GOT3 (cell line): ENCODE data around the gene HYPK.
"Not testable (repeated sequence)": the region's sequence is repeated elsewhere in the genome, so short reads cannot be mapped to it uniquely, and the experiment has no call there.

Experiments
- DNase-seq: peaks from one replicate; lab custom pipeline; 2025; ENCODE audit warnings: mixed read lengths; lab: John Stamatoyannopoulos, UW

HYPK gene

DNA sequence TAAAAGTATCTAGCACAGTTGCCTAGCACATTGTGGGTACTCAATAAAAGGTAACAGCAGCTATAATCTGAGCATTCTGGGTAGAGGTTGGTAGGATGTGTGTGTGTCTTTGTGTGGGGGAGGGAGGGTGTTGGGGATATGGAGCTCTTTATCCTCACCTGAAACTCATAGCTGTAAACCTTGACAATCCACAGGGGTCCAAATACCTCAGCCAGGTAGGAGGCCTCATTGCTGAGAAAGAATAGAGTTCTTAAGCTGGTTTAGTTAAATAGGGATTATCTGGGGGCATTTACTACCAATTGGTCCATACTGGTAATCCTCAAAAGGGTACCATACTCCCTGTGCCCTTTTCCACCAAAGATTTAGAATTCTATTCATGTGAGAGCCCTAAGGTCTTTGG lies 4.4 kb upstream of the HYPK start:
- no peak for DNase-seq

DNA sequence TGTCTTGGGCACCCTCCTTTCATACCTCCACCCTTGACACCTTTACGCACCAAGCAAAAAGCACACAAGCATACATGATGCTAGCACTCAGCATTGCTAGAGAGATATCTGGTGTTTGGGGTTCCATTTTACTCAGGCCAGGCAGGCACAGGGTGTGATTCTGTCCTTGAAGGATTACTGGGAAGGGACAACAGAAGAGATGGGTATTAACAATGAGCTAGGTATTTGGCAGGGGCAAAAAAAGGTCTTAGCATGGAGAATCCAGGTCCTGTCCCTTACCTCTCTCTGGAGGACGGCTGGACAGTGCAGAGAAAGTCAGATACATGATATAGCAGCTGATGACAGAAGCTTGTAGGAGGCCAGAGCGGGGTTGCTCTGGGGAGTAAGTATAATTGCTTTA lies 3.8 kb upstream of the HYPK start:
- no peak for DNase-seq

DNA sequence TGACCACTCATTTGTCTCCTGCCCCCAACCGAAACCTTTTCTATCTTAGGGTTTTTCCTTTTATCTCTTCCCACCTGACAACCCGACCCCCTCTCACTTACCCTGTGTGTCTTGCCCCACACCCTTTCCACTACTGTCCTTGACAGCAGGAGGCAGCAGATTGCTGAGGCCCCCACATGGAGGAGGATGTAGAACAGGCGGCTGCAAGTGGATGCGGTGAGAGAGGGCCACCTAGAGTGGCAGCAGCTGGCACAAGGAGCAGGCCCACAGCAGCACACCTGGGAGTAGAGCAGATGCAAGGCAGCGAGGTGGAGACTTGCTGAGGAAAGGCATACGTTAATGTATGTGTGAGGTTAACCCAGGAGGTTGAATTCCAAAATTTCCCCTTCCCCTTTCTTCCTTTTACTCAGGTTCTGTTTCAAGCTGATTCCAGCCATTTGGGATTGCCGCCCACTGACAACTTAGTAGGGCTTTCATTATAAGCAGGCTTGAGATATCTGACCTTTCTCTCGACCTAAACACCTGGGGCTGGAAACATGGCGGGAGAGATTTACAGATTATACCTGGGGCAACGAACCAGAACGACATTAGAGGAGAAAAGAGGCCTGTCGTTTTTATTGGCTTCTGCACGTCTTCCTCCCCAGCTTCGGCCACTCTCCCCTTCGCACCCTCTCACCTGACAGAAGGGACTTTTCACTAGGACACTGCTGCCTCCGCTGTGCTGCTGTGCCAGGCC lies 1.0 kb upstream of the HYPK start:
- DNase-seq: no peak

DNA sequence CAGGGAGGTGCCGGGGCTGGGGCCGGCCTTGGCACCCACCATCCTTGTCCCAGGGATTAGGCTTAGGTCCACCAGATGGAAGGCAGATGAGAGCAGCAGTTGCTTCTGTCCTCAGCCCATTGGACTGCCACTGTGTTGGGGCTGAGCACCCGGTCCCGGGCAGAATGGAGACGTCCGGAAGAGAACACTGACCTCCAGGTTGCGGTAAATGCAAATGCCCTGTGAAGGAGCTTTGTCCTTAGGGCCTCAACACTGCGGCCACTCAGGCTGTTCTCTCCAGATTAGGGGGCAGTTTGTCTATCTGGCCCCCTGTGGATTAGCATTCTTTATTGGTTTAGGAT lies 484 bp upstream of the HYPK start, which contains the start of gene SERINC4:
Gene SERINC4, minus strand, starts transcription at position 276 of the 341 bp plus-strand sequence. Its CDS starts 234 bp downstream, at position 42.
- DNase-seq: no peak

DNA sequence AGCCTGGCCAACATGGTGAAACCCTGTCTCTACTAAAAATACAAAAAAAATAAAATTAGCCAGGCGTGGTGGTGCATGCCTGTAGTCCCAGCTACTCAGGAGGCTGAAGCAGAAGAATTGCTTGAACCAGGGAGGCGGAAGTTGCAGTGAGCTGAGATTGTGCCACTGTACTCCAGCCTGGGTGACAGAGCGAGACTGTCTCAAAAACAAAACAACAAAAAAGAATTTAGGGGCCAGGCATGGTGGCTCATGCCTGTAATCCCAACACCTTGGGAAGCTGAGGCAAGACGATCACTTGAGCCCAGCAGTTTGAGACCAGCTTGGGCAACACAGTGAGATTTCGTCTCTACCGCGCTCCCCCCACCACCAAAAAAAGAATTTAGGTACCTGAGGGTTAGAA lies 2.3 kb downstream of the HYPK start:
- DNase-seq: not testable (repeated sequence)

DNA sequence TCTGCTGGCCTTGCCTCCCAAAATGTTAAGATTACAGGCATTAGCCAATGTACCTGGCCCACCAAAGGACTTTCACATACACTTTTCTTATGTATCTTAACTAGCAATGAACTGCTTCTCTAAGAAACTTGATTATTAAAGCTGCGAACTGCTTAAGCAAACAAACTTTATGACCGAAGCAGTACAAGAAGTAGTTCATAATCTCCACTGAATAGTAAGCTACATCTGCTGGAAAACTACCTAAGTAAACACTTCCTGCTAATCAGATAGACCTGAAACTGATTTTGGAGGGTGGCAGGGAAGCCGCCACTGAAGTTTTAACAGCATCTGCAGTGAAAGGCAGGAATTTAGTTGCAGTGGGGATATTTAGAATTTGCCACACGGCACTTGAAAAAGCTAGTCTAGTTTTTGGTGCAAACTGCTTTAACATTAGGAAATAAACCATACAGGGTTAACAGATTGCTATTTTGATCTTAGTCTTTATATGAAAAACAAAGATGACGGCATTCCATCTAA lies 8.1 kb downstream of the HYPK start:
- DNase-seq: no peak

DNA sequence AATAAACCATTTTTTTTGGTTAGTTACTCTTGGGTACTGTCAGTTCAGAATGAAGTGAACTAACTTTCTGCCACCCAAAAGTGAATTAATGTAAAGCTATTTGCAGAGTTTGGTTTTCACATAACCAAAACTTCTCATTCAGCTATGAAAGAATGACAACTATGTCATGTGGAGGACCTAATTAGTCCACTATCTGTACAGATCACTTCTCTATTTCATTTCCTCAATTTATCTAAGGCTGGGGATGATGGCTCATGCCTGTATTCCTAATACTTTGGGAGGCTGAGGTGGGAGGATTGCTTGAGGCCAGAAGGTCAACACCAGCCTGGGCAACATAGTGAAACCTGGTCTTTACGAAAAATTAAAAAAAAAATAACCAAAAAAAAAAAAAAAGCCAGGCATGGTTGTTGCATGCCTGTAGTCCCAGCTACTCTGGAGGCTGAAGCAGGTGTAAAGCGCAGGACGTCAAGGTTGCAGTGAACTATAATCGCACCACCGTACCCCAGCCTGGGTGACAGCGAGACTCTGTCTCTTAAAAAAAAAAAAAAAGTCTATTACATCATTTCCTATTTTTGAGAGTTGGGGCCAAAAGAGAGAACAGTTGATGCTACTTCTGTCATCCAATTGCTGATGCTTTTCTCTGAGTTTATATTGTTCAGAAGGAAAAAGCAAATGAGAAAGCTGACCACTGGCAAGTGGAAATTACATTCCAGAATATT lies 8.7 kb downstream of the HYPK start:
- no peak for DNase-seq

DNA sequence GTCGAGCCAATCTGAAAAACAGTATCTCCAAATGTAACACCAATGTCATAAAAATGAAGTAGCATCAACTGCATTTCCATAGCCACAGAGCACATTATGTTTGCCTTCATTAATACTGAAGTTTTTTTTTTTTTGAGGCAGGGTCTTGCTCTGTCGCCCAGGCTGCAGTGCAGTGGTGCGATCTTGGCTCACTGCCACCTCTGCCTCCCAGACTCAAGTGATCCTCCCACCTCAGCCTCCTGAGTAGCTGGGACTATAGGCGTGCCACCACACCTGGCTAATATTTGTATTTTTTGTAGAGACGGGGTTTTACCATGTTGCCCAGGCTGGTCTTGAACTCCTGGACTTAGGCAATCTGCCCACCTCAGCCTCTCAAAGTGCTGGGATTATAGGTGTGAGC lies 14.7 kb downstream of the HYPK start:
- not testable (repeated sequence) for DNase-seq

DNA sequence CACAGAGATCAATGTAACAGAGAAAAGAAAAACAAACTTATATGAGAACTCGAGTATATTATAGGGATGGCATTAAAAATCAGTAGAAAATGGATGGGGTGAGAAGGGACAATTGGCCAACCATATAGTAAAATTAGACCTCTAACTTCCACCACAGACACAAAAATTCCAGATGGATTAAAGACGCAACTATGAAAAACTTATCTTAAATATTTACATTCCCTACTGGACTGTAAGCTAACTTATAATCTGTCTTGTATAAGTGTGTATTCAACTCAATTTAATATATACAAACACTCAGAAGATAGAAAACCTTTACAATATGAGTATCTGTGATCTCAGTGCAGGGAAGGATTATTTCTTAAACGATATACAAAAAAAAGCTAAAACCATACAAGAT lies 21.1 kb downstream of the HYPK start:
- DNase-seq: no peak

DNA sequence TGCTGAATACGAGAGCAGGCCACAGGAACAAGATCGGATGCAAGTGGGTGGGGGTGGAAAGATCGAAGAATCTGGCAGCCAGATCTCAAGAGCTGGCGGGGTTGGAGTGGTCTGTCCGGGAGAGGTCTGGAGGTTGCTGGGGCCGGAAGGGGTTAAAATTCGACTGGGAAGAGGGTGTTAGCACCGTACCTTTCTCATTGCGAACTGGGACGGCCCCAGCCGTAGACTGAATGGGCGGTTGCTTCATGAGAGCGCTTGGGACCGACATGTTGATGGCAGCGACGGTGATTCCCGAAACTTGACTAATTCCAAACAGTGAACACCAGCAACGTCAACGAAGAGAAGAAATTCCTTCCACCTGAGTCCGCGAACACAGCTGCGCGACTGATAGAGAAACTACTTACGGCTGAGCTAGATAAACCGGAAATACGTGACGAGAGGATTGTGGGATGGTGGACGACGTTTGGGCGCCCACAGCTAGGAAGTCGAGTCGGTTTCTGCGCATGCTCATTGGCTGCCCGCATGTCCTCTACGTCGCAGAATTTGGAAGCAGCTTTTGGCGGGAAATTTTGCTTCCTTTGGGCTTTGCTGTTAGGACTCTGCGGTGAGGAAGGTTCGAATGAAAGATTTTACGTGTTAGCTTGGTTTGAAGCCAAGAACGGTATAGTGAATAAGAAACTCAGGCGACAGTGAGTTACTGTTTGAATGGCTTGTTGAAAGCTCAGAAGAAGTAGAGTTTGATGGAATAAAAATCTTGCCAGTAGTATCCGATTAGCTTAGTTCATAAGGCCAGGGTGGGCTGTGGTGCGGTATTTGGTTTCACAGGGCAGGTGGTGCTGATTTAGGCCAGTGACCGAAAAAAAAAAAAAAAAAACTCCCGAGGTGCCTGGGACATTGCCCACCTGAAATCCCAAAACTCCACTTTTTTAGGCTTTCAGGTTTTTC lies 24.2 kb downstream of the HYPK start, which contains the start of gene MFAP1:
Gene MFAP1, minus strand, starts transcription at position 389 of the 945 bp plus-strand sequence. Its CDS starts 121 bp downstream, at position 268.
- peak; percentile 54 for DNase-seq

DNA sequence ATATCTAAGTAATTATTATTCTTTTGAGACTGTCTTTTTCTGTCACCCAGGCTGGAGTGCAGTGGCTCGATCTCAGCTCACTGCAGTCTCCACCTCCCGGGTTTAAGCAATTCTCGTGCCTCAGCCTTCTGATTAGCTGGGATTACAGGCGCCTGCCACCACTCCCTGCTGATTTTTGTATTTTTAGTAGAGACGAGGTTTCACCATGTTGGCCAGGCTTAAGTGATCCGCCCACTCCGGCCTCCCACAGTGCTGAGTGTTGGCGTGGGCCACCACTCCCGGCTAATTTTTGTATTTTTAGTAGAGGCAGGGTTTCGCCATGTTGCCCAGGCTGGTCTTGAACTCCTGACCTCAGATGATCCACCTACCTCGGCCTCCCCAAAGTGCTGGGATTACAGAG lies 24.9 kb downstream of the HYPK start:
- DNase-seq: not testable (repeated sequence)

DNA sequence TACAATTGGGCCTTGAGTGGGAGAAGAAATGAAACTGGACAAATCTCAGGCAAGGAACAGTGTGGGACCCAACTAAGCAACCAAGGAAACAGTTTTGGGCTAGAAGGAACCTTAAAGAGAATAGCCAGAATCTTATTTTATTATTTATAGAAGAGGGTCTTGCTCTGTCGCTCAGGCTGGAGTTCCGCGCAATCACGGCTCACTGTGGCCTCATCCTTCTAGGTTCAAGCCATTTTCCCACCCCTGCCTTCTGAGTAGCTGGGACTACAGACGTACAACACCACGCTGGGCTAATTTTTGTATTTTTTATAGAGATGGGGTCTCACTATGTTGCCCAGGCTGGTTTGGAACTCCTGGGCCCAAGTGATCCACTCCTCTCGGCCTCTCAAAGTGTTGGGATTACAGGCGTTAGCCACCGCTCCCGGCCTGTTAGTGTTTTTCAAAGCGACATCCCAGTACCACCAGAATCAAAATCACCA lies 25.7 kb downstream of the HYPK start:
- no peak for DNase-seq

DNA sequence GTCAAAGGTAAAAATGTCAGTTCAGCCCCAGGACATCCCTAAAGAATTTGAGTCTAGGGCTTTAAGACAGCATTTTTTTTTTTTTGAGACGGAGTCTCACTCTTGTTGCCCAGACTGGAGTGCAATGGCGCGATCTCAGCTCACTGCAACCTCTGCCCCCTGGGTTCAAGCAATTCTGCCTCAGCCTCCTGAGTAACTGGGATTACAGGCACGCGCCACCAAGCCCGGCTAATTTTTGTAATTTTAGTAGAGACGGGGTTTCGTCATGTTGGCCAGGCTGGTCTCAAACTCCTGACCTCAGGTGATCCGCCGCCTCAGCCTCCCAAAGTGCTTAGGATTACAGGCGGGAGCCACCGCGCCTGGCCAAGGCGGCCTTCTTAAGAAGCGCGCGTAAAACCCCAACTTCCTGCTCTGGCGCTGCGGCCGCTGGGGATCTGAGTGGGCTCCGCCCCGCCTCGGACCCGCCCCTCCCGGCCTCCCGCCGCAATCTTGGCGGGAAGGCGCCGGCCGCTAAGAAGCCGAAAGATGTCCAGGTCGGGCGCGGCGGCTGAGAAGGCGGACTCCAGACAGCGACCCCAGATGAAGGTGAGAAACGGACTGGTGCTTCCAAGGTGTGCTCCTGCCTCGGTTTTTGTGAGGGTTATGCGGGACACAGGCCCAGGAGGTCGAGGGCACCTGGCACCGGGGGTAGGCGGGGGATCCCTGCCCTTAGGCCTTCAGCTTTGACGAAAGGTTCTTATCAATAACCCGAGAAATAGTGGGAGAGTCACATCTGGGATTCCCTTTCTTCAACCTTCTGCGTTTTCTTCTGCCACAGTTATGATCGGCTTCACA lies 26.3 kb downstream of the HYPK start, which contains the start of gene WDR76:
Gene WDR76, plus strand, starts transcription at position 495 of the 834 bp plus-strand sequence. Its CDS starts 31 bp downstream, at position 526.
- no peak for DNase-seq

DNA sequence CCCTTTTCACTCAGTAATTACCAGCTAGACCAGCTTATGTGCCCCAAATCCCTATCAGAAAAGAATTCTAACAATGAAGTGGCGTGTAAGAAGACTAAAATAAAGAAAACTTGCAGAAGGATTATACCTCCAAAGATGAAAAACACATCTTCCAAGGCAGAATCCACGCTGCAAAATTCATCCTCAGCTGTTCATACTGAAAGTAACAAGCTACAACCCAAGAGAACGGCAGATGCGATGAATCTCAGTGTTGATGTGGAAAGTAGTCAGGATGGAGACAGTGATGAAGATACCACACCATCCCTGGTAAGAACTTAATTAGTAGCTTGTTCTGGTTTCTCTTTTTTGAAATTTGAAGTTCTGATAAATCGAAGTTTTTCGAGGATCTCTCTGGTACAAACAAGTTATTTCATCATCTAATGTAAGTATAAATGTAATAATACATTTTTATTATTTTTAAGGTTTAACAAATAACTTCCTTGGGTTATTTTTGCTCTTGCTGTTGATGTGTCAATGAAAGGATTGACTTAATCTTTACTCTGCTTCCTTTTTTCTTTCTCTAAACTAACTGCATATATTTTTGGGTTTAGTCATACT lies 27.8 kb downstream of the HYPK start:
- no peak for DNase-seq

DNA sequence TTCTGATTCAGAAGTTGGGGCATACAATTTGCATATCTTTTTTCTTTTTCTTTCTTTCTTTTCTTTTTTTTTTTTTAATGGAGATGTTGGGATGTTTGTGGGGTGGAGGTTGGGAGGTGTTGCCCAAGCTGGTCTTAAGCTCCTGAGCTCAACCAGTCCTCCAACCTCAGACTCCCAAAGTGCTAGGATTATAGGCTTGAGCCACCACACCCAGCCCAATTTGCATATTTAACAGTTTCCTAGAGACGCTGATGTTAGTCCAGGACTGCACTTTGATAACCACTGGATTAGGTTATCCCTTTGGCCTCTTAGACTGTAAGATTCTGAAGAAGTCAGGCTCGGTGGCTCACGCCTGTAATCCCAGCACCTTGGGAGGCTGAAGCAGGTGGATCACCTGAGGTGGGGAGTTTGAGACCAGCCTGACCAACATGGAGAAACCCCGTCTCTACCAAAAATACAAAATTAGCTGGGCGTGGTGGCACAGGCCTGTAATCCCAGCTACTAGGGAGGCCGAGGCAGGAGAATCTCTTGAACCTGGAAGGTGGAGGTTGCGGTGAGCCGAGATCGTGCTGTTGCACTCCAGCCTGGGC lies 29.6 kb downstream of the HYPK start:
- not testable (repeated sequence) for DNase-seq

DNA sequence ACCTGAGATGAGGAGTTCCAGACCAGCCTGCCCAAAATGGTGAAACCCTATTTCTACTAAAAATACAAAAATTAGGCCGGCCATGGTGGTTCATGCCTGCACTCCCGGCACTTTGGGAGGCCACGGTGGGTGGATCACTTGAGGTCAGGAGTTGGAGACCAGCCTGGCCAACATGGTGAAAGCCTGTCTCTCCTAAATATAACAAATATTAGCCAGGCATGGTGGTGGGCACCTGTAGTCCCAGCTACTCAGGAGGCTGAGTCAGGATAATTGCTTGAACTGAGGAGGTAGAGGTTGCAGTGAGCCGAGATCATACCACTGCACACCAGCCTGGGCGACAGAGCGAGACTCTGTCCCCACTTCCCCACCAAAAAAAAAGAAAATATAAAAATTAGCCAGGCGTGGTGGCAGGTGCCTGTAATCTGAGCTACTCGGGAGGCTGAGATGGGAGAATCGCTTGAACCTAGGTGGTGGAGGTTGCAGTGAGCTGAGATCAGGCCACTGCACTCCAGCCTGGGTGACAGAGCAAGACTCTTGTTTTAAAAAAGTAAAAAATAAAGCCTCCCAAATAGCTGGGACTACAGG lies 30.4 kb downstream of the HYPK start:
- not testable (repeated sequence) for DNase-seq

DNA sequence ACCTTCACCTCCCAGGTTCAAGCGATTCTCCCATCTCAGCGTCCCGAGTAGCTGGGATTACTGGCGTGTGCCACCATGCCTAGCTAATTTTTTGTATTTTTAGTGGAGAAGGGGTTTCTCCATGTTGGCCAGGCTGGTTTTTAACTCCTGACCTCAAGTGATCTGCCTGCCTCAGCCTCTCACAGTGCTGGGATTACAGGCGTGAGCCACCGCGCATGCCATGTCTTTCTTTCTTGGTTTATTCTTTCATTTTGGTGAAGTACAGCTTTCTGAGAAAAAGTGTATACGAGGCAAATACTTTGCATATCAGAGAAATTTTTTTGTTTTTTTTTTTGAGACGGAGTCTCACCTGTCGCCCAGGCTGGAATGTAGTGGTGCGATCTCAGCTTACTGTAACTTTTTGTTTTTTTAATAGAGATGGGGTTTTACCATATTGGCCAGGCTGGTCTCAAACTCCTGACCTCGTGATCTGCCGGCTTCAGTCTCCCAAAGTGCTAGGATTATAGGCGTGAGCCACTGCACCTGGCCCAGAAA lies 31.2 kb downstream of the HYPK start:
- DNase-seq: not testable (repeated sequence)

DNA sequence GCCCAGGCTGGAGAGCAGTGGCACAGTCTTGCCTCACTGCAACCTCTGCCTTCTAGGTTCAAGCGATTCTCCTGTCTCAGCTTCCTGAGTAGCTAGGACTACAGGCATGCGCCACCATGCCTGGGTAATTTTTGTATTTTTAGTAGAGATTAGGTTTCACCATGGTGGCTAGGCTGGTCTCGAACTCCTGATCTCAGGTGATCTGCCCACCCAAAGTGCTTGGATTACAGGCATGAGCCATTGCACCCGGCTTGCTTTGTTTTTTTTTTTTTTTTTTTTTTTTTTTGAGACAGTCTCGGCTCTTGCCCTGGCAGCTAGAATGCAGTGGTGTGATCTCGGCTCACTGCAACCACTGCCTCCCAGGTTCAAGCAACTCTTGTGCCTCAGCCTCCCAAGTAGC lies 32.1 kb downstream of the HYPK start:
- not testable (repeated sequence) for DNase-seq

DNA sequence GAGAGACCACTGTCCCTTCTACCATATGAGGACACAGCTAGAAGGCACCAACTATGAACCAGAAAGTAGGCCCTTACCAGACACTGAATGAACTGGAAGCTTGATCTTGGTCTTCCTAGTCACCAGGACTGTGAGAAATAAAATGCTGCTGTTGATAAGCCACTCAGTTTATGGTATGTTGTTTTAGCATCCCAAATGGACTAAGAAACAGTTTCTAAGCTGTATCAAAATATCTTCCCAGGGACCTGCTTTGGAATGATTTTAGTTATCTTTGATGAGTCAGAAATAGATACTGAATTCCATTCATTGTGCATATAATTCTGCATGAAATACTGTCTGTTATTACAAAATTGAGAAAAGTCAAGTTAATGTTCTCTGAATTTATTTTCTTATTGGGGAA lies 45.0 kb downstream of the HYPK start:
- DNase-seq: no peak
